Adrenal gland (tissue), 5 donors: Measurements from ENCODE around the gene PRX.

ENCODE experiments used
- POLR2A ChIP-seq, 2 donors: fragments of 450-650 bp; IDR thresholded peaks; one replicate each; pipeline ENCODE4 v1.6.1; 2017; ENCODE audit warnings: antibody characterized with exemption in 2 of 2, mild to moderate bottlenecking in 2 of 2, moderate library complexity in 1 of 2
- TF ChIP-seq, protein P1 (sequence below), 6 experiments: fragments of 450-650 bp in 4 of 6; fragments of 200-600 bp in 2 of 6; sonication (generic) in 1 of 6; IDR thresholded peaks; 1 replicate in 5 of 6; 2 replicates in 1 of 6; pipeline versions ENCODE4 v1.5.1 to v1.8.0; 2016 to 2021; ENCODE audit warnings: antibody characterized with exemption in 6 of 6, mild to moderate bottlenecking in 2 of 6, moderate library complexity in 1 of 6
- donor health status: DM: no; HTN: no; CAD: no.

DNA sequence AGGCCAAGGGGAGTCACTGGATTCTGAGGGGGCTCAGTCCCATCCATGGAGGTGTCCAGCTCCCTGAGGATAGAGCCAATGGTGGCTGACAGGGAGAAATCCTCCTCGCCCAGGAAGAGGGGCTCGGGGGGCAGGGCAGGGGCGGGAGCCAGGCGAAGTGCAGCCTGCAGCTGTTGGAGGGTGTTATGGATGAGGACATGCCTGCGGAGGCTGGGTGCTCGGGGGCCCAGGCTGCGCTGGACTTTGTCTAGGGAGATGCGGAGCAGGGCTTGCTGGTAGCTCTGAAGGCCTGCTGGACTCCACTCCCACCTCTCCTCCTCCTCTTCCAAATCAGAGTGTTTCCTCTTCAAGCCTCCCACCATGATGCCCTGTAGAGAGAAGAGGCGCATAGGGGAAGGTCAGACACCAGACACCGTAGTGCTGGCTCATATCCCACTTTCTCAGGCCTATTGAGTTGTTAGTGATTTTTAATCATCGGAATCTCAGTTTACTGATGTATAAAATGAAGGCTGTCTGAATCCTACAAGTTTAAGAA lies 28.6 kb upstream of the PRX start:
- no peak for TF ChIP-seq POLR2A (IDR thresholded peaks at IDR 0.05)
- TF ChIP-seq, protein P1, sequence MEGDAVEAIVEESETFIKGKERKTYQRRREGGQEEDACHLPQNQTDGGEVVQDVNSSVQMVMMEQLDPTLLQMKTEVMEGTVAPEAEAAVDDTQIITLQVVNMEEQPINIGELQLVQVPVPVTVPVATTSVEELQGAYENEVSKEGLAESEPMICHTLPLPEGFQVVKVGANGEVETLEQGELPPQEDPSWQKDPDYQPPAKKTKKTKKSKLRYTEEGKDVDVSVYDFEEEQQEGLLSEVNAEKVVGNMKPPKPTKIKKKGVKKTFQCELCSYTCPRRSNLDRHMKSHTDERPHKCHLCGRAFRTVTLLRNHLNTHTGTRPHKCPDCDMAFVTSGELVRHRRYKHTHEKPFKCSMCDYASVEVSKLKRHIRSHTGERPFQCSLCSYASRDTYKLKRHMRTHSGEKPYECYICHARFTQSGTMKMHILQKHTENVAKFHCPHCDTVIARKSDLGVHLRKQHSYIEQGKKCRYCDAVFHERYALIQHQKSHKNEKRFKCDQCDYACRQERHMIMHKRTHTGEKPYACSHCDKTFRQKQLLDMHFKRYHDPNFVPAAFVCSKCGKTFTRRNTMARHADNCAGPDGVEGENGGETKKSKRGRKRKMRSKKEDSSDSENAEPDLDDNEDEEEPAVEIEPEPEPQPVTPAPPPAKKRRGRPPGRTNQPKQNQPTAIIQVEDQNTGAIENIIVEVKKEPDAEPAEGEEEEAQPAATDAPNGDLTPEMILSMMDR (IDR thresholded peaks at IDR 0.05): no peak
